Muscle layer of colon (tissue), 2 donors: ENCODE measurements around the gene NOTCH4.

Source experiments
- H3K27ac ChIP-seq: one replicate; pipeline ENCODE4 v1.7.0; 2013; ENCODE audit warnings: low read depth, mild to moderate bottlenecking, low read length, moderate library complexity
- H3K27me3 ChIP-seq, 2 donors: one replicate each; pipeline ENCODE4 v1.7.0; 2013; ENCODE audit warnings: low read length in 2 of 2, mild to moderate bottlenecking in 2 of 2; ENCODE audit not compliant: insufficient read depth in 2 of 2, control insufficient read depth in 1 of 2
- H3K36me3 ChIP-seq: one replicate; pipeline ENCODE4 v1.7.0; 2013; ENCODE audit warnings: mild to moderate bottlenecking, low read length; ENCODE audit not compliant: insufficient read depth
- H3K4me1 ChIP-seq: one replicate; pipeline ENCODE4 v1.7.0; 2013; ENCODE audit warnings: mild to moderate bottlenecking, low read length; ENCODE audit not compliant: insufficient read depth
- H3K4me3 ChIP-seq, 2 donors: one replicate each; pipeline ENCODE4 v1.7.0; 2013; ENCODE audit warnings: low read length in 2 of 2, low read depth in 1 of 2, mild to moderate bottlenecking in 1 of 2, moderate library complexity in 1 of 2
- H3K9ac ChIP-seq: one replicate; pipeline ENCODE4 v1.7.0; 2013; ENCODE audit warnings: low read length
- H3K9me3 ChIP-seq: one replicate; pipeline ENCODE4 v1.7.0; 2013; ENCODE audit warnings: mild to moderate bottlenecking, low read length
- donor health status: abdominal sarcoma.
- donor health status: Adenocarcinoma of cecum.

NOTCH4 gene

GRCh38 chr6:32176476-32177182 is 47.2 kb downstream of the NOTCH4 start:
- Histone ChIP-seq H3K27ac (peak overlapping the region; percentile 100), H3K9me3 (no peaks in the 10 kb centered on the region), H3K27me3 (no peaks in the 10 kb centered on the region), H3K4me1 (peaks cover 47% of the 10 kb centered on the region), H3K4me3 (peak overlapping the region; percentile 68 to 73), H3K36me3 (peaks cover 25% of the 10 kb centered on the region), H3K9ac (peak overlapping the region; percentile 55)

- Histone ChIP-seq H3K27ac (peak within 1 kb of the TSS; percentile 100), H3K36me3 (peaks cover 23% of the 10 kb centered on the region), H3K9me3 (no peaks in the 10 kb centered on the region), H3K27me3 (no peaks in the 10 kb centered on the region), H3K4me3 (peak within 1 kb of the TSS; percentile 68 to 73), H3K4me1 (peaks cover 42% of the 10 kb centered on the region), H3K9ac (peak within 1 kb of the TSS; percentile 97)
These were observed 48.0 kb downstream of the NOTCH4 start, which contains the start of gene AGPAT1 for GRCh38 chr6:32175711-32176475. Gene AGPAT1, minus strand, starts transcription at chr6:32176084. Its CDS starts 4,588 bp downstream, at chr6:32171496.

- Histone ChIP-seq H3K4me1 (peaks cover 39% of the 10 kb centered on the region), H3K9ac (peak overlapping the region; percentile 97), H3K4me3 (peak overlapping the region; percentile 39 to 68), H3K9me3 (no peaks in the 10 kb centered on the region), H3K36me3 (peaks cover 23% of the 10 kb centered on the region), H3K27ac (peak overlapping the region; percentile 100), H3K27me3 (no peaks in the 10 kb centered on the region)
These were observed 48.6 kb downstream of the NOTCH4 start for GRCh38 chr6:32175322-32175710.

- no peaks in the 10 kb centered on the region for H3K9me3 ChIP-seq
- H3K9ac ChIP-seq: no peak overlapping the region
- no peak overlapping the region for H3K27ac ChIP-seq
- no peaks in the 10 kb centered on the region for H3K27me3 ChIP-seq
- H3K36me3 ChIP-seq: peaks cover 23% of the 10 kb centered on the region
- H3K4me3 ChIP-seq: peak overlapping the region in 1 of 2 donors; percentile 68
- H3K4me1 ChIP-seq: peaks cover 33% of the 10 kb centered on the region
These were observed 49.5 kb downstream of the NOTCH4 start for GRCh38 chr6:32174416-32174815.

GRCh38 chr6:32173051-32173727 is 50.7 kb downstream of the NOTCH4 start:
- Histone ChIP-seq H3K4me1 (peaks cover 25% of the 10 kb centered on the region), H3K36me3 (peaks cover 30% of the 10 kb centered on the region), H3K27me3 (no peaks in the 10 kb centered on the region), H3K9me3 (no peaks in the 10 kb centered on the region), H3K9ac (no peak overlapping the region), H3K4me3 (no peak overlapping the region), H3K27ac (peak overlapping the region; percentile 17)

GRCh38 chr6:32171234-32171633 is 52.6 kb downstream of the NOTCH4 start:
- no peaks in the 10 kb centered on the region for H3K9me3 ChIP-seq
- H3K4me3 ChIP-seq: no peak overlapping the region
- H3K9ac ChIP-seq: no peak overlapping the region
- no peaks in the 10 kb centered on the region for H3K27me3 ChIP-seq
- H3K36me3 ChIP-seq: peaks cover 50% of the 10 kb centered on the region
- peaks cover 17% of the 10 kb centered on the region for H3K4me1 ChIP-seq
- H3K27ac ChIP-seq: no peak overlapping the region

- Histone ChIP-seq H3K36me3 (peaks cover 57% of the 10 kb centered on the region), H3K9ac (no peak overlapping the region), H3K4me1 (peaks cover 14% of the 10 kb centered on the region), H3K4me3 (no peak overlapping the region), H3K9me3 (no peaks in the 10 kb centered on the region), H3K27me3 (no peaks in the 10 kb centered on the region), H3K27ac (no peak overlapping the region)
These were observed 53.6 kb downstream of the NOTCH4 start for GRCh38 chr6:32170294-32170693.

- H3K27ac ChIP-seq: no peak overlapping the region
- H3K36me3 ChIP-seq: peaks cover 64% of the 10 kb centered on the region
- H3K27me3 ChIP-seq: no peaks in the 10 kb centered on the region
- H3K4me1 ChIP-seq: peaks cover 2% of the 10 kb centered on the region
- H3K9me3 ChIP-seq: no peaks in the 10 kb centered on the region
- no peak overlapping the region for H3K9ac ChIP-seq
- H3K4me3 ChIP-seq: no peak overlapping the region
These were observed 54.9 kb downstream of the NOTCH4 start for GRCh38 chr6:32168807-32169591.

GRCh38 chr6:32168350-32168749 is 55.5 kb downstream of the NOTCH4 start:
- H3K9me3 ChIP-seq: no peaks in the 10 kb centered on the region
- H3K36me3 ChIP-seq: peaks cover 71% of the 10 kb centered on the region
- no peaks in the 10 kb centered on the region for H3K27me3 ChIP-seq
- no peak overlapping the region for H3K9ac ChIP-seq
- H3K4me1 ChIP-seq: no peaks in the 10 kb centered on the region
- no peak overlapping the region for H3K27ac ChIP-seq
- no peak overlapping the region for H3K4me3 ChIP-seq

- Histone ChIP-seq H3K9ac (no peak overlapping the region), H3K27me3 (no peaks in the 10 kb centered on the region), H3K4me3 (no peak overlapping the region), H3K36me3 (peaks cover 76% of the 10 kb centered on the region), H3K9me3 (no peaks in the 10 kb centered on the region), H3K4me1 (no peaks in the 10 kb centered on the region), H3K27ac (no peak overlapping the region)
These were observed 56.1 kb downstream of the NOTCH4 start for GRCh38 chr6:32167761-32168262.
